Esophagus muscularis mucosa (tissue), 4 donors: ENCODE results near the gene LCN6. TPM values are rescaled to one million over a fixed set of nuclear protein-coding genes. Genes with fewer than 3 reads are reported as not detected.
"Not testable (repeated sequence)": the region's sequence is repeated elsewhere in the genome, so short reads cannot be mapped to it uniquely, and the experiment has no call there.

ENCODE experiments used
- DNase-seq: peaks from one replicate; pipeline ENCODE4 v3.0.0-alpha.2; 2017; ENCODE audit errors: extremely low spot score
- H3K27ac ChIP-seq, 4 donors: fragments of 200-600 bp; sonication (generic); replicated peaks in 1 of 4; 1 replicate in 3 of 4; 2 replicates in 1 of 4; pipeline ENCODE4 v1.5.1; 2016 to 2019; ENCODE audit warnings: mild to moderate bottlenecking in 1 of 4
- H3K27me3 ChIP-seq, 4 donors: fragments of 200-600 bp; sonication (generic); one replicate each; pipeline versions ENCODE4 v1.5.1 to v1.6.0; 2016 to 2019
- H3K36me3 ChIP-seq, 4 donors: fragments of 200-600 bp; sonication (generic); one replicate each; pipeline ENCODE4 v1.5.1; 2016 to 2019
- H3K4me1 ChIP-seq, 4 donors: fragments of 200-600 bp; sonication (generic); one replicate each; pipeline ENCODE4 v1.5.1; 2016 to 2019
- H3K4me3 ChIP-seq, 4 donors: fragments of 200-600 bp; sonication (generic); 1 replicate in 2 of 4; 2 replicates in 2 of 4; pipeline ENCODE4 v1.5.1; 2016 to 2019; ENCODE audit warnings: mild to moderate bottlenecking in 4 of 4, moderate library complexity in 1 of 4
- H3K9me3 ChIP-seq, 4 donors: fragments of 200-600 bp; sonication (generic); 1 replicate in 3 of 4; 2 replicates in 1 of 4; pipeline ENCODE4 v1.5.1; 2016 to 2019
- CTCF ChIP-seq, 3 experiments: fragments of 200-600 bp in 2 of 3; fragments of 450-650 bp in 1 of 3; sonication (generic) in 2 of 3; IDR thresholded peaks; one replicate each; pipeline ENCODE4 v1.5.1; 2017 to 2019; ENCODE audit warnings: antibody characterized with exemption in 3 of 3, mild to moderate bottlenecking in 2 of 3, moderate library complexity in 1 of 3
- EP300 ChIP-seq: sonication (generic); formaldehyde crosslinking; IDR thresholded peaks from one replicate; pipeline ENCODE4 v1.6.1; 2017; ENCODE audit warnings: antibody characterized with exemption
- POLR2A ChIP-seq: fragments of 450-650 bp; IDR thresholded peaks from one replicate; pipeline ENCODE4 v1.6.1; 2017; ENCODE audit warnings: antibody characterized with exemption, moderate library complexity, mild to moderate bottlenecking, low read depth
- POLR2AphosphoS5 ChIP-seq, 2 donors: sonication (generic); formaldehyde crosslinking; IDR thresholded peaks; one replicate each; pipeline ENCODE4 v1.6.1; 2017; ENCODE audit warnings: antibody characterized with exemption in 2 of 2
- WGBS: methylation state at CpG from one replicate; pipeline ENCODE4 v1.1.5; 2018; 5-methylcytosine and 5-hydroxymethylcytosine counted together
- intact Hi-C: fragments of 100-400 bp; cut with DNase I; formaldehyde crosslinking; loops from one replicate; pipeline ENCODE4 v1.15.1; 2023
- total RNA-seq, 4 donors: library from RNA; depleted of rRNA; stranded (reverse); fragments of >200 nt; gene quantifications; one replicate each; pipeline versions ENCODE4 v1.1.0 to v1.2.1, GENCODE V29; 2016

LCN6 gene
- total RNA-seq, 4 donors from 2014 or later: 12.5 to 32.0 (median 23.9) TPM

DNA sequence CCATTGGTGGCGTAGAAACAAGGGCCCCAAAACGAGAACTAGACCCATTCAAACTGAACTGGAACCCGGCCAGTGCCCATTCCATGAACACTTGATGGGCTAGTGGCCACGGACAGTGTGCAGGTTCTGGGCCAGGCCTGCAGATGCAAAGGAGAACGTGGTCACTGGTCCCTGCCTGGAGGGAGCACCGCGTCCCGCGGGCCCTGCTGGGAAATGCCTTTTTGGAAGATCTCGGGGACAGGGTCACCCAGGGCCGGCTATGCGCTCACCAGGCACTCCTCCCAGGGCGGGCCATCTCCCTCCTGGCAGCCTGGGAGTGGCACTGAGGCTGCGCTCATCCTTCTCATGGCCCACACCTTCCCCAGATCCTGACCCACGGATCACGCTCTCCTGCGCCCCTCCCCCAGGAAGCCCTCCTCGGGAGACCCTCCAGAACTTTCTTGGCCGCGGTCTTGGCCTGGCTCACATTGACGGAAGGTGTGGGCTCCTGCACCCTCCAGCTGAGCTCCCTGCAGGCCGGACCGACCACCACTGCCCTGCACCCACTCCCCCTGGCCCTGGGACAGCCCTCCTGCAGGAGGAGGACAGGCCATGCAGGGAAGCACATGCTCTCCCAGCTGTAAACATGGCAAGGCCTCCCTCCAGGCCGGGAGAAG, 38.7 kb downstream of the LCN6 start:
- WGBS: 91% methylated on average over 19 of the region's 24 CpGs
- Histone ChIP-seq H3K27me3 (peaks cover 0 to 23% (median 6%) of the 10 kb centered on the region in 4 donors), H3K4me1 (peaks cover 27 to 33% (median 28%) of the 10 kb centered on the region in 4 donors), H3K9me3 (no peaks in the 10 kb centered on the region), H3K27ac (no peak overlapping the region), H3K4me3 (no peak overlapping the region), H3K36me3 (no peaks in the 10 kb centered on the region)
- DNase-seq: no peak
- intact Hi-C loops: no loop called here
- no peak for TF ChIP-seq POLR2AphosphoS5 (IDR thresholded peaks at IDR 0.05)
- TF ChIP-seq EP300: no peak
- TF ChIP-seq CTCF (IDR thresholded peaks at IDR 0.05): no peak
- no peak for TF ChIP-seq POLR2A

- 85% methylated on average over 18 of the region's 22 CpGs for WGBS
- H3K4me3 ChIP-seq: no peak overlapping the region
- peaks cover 0 to 11% (median 5%) of the 10 kb centered on the region in 4 donors for H3K27me3 ChIP-seq
- intact Hi-C loops: no loop called here
- H3K4me1 ChIP-seq: peaks cover 12 to 17% (median 13%) of the 10 kb centered on the region in 4 donors
- H3K36me3 ChIP-seq: no peaks in the 10 kb centered on the region
- TF ChIP-seq EP300: no peak
- TF ChIP-seq POLR2A: no peak
- TF ChIP-seq CTCF (IDR thresholded peaks at IDR 0.05): no peak
- TF ChIP-seq POLR2AphosphoS5 (IDR thresholded peaks at IDR 0.05): no peak
- no peaks in the 10 kb centered on the region for H3K9me3 ChIP-seq
- no peak overlapping the region for H3K27ac ChIP-seq
- no peak for DNase-seq
Observed at GRCh38 chr9:136707849-136708517, 40.3 kb downstream of the LCN6 start.

DNA sequence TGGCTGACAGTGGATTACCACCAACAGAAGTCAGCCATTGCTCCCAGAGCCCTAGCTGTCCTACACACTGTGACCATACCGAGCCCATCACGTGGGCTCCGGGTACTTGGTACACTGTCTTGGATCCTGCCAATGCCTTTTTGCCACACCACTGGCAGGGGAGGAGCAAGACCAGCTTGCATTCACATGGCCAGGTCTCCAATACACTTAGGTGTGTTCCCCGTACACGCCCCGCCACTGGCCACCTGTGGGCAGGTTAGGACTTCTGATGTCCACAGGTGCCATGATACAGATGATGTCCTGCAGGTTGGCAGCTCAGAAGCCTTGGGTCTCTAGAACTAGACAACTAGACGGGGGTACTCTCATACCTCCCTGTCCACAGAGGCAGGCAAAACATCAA, 41.3 kb downstream of the LCN6 start:
- Histone ChIP-seq H3K27me3 (peaks cover 0 to 9% (median 3%) of the 10 kb centered on the region in 4 donors), H3K4me3 (no peak overlapping the region), H3K27ac (no peak overlapping the region), H3K36me3 (no peaks in the 10 kb centered on the region), H3K9me3 (no peaks in the 10 kb centered on the region), H3K4me1 (peaks cover 6 to 10% (median 7%) of the 10 kb centered on the region in 4 donors)
- intact Hi-C loops: no loop called here
- TF ChIP-seq POLR2A: no peak
- no peak for TF ChIP-seq CTCF (IDR thresholded peaks at IDR 0.05)
- no peak for TF ChIP-seq POLR2AphosphoS5 (IDR thresholded peaks at IDR 0.05)
- no peak for TF ChIP-seq EP300
- DNase-seq: no peak
- 95% methylated on average over 7 of the region's 7 CpGs for WGBS

DNA sequence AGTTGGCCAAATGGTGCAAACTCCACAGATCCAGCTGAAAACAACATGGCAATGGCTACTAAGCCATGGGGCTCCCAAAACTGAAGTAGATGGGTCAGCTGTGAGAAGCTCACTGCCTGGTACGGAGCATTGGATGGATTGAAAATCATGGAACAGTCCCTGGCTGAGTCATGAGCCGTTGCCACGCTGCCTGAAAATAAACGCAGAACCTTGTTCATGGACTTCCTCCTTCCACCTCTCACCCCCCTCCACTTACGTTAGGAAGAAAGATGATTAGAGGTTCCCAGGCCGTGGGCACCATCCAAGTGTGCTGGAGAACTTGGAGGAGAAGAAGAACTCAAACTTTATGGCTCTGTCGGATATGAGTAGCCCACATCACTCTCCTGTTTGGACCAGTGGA, 42.8 kb downstream of the LCN6 start:
- Histone ChIP-seq H3K36me3 (no peaks in the 10 kb centered on the region), H3K9me3 (no peaks in the 10 kb centered on the region), H3K27ac (no peak overlapping the region), H3K27me3 (peaks cover 0 to 19% (median 4%) of the 10 kb centered on the region in 4 donors), H3K4me3 (no peak overlapping the region), H3K4me1 (no peaks in the 10 kb centered on the region)
- DNase-seq: no peak
- intact Hi-C loops: no loop called here
- TF ChIP-seq CTCF (IDR thresholded peaks at IDR 0.05): no peak
- TF ChIP-seq EP300: no peak
- no peak for TF ChIP-seq POLR2A
- TF ChIP-seq POLR2AphosphoS5 (IDR thresholded peaks at IDR 0.05): no peak
- 61% methylated on average over 5 of the region's 7 CpGs for WGBS

- H3K4me1 ChIP-seq, H3K27ac ChIP-seq, H3K4me3 ChIP-seq, DNase-seq, intact Hi-C loops, H3K9me3 ChIP-seq, H3K36me3 ChIP-seq: not testable (repeated sequence)
- 96% methylated on average over 8 of the region's 8 CpGs for WGBS
- H3K27me3 ChIP-seq: peaks cover 0 to 27% (median 4%) of the 10 kb centered on the region in 4 donors
Observed at GRCh38 chr9:136704741-136705140, 43.6 kb downstream of the LCN6 start.
